GM21723 (cell line): ENCODE data around the gene DTX1.
A peak's percentile ranks its signal among the peaks of the same experiment; 100 is the strongest.
"Not testable (repeated sequence)": the region's sequence is repeated elsewhere in the genome, so short reads cannot be mapped to it uniquely, and the experiment has no call there.

Experiments used
- ATAC-seq: cut with Tn5 transposase; IDR thresholded peaks from one replicate; pipeline ENCODE4 v1.9.1; 2021; ENCODE audit warnings: mild to moderate bottlenecking, moderate library complexity; ENCODE audit not compliant: unreplicated experiment

Gene DTX1

DNA sequence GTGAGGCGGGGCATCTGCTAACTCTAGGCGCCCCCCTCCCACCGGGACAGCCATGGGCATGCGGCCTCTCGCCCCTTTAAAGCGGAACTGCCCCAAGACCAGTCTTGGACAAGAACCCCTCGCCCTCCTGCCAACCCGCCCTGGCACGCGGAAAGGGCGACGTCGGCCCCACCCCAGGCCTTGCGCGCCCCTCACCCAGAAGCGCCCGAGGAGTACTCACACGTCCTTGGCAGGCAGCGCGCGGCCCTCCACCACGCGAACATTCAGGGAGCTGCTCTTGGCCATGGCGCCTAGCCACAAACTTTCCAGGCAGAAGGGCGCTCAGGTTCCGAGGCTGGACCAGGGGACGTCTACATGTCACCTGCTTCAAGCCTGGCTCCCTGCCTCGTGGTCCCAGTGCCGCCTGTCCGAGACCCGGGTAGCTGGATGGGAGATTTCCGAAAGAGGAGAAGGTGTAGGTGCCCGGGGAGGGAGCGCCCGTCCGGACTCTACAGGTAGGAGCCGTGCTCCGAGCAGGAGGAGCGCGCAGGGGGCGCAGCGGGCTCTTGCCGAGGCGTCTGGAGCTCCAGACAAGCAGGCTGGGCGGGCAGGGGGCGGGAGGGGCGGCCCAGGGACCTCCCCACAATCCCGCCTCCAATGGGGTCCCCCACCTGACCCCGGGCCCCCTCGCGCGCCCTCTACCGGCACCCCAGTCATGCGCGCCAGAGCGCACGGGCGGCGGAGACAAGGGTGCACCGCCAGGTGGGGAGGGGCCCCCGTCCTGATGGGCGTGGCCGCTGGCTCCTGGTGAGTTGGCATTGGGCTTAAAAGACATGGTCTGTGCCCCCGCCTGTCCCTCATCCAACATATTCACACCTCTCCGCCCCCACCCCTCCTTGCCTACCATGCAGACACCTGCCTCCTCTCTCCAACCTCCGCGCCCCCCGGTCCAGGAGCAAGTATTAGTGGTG, 78.9 kb downstream of the DTX1 start, which contains the start of gene RASAL1:
TSS of gene RASAL1 (minus strand) at position 584 of the 950 bp plus-strand sequence. CDS start at position 285, 299 bp downstream.
- ATAC-seq: peak; percentile 69

GRCh38 chr12:113136128-113136989, 79.8 kb downstream of the DTX1 start:
- ATAC-seq: peak; percentile 16

GRCh38 chr12:113136990-113137511, 80.5 kb downstream of the DTX1 start:
- ATAC-seq: no peak

GRCh38 chr12:113137861-113138783, 81.6 kb downstream of the DTX1 start:
- no peak for ATAC-seq

DNA sequence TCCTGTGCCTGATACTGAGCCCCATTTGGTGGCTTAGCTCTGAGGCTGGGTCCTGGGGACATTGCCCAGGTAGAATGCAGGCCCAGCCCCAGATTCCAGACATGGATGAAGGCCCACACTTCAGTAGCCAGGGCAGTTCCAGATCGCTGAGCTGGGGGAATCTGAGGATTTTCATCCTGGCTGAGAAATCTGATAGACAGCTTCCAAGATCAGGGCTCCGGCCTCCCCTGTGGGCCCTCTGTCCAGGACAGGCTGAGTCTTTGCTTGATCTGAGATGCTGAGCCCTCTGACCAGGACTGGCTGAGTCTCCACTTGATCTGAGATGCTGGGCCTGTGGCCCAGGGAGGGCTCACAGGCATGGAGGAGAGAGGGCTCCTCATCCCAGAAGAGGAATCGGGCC, 82.3 kb downstream of the DTX1 start:
- ATAC-seq: no peak

GRCh38 chr12:113140706-113141105, 84.2 kb downstream of the DTX1 start:
- ATAC-seq: no peak

DNA sequence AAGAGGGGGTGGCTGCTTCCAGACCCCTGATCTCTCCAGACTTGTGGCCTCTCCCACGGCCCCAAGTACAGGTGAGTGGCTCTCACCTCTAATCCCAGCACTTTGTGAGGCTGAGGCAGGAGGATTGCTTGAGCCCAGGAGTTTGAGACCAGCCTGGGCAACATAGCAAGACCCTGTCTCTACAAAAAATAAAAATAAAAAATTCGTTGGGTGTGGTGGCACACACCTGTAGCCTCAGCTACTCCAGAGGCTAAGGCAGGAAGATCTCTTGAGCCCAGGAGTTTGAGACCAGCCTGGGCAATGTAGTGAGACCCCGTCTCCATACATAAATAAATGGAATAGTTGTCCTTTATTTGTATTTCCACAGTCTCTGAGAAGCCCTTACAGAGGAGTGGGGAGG, 85.2 kb downstream of the DTX1 start:
- not testable (repeated sequence) for ATAC-seq

GRCh38 chr12:113142173-113142885, 85.8 kb downstream of the DTX1 start:
- no peak for ATAC-seq

DNA sequence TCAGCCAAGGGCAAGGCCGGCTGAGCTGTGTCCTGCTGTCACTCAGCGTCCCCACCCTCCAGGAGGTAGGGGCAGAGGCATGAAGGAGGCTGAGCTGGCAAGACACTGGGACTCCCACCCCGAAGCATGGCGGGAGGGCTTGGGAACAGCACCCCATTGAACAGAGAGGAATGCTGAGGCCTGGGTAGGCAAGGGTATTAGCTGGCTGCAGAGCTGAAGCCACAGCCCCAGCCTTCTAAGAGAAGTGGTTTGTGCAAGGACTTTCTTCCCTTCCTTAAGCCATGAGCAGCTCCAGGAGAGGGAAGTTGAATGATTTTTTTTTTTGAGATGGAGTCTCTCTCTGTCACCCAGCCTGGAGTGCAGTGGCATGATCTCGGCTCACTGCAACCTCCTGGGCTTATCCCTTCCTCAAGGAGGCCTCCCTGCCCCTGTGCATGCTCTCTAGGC, 86.4 kb downstream of the DTX1 start:
- ATAC-seq: no peak

DNA sequence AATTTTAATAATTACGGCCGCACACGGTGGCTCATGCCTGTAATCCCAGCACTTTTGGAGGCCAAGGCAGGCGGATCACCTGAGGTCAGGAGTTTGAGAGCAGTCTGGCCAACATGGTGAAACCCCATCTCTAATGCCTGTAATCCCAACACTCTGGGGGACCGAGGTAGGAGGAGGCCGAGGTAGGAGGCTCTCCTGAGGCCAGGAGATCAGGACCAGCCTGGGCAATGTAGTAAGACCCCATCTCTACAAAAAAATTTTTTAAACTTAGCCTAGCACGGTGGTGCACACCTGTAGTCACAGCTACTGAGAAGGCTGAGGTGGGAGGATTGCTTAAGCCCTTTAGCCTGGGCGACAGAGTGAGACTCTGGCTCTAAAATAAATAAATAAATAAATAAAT, 87.4 kb downstream of the DTX1 start:
- ATAC-seq: no peak

DNA sequence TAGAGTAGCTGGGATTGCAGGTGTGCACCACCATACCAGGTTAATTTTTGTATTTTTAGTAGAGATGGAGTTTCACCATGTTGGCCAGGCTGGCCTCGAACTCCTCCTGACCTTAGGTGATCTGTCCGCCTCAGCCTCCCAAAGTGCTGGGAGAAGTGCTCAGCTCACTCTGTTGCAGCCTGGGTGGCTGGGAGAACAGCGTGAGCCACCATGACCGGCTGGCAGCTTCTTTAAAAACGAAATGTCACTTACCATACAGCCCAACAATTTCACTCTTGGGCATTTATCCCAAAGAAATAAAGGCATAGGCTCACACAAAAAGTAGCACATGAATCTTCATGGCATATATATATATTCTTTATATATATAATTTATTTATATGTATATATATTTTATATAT, 88.3 kb downstream of the DTX1 start:
- ATAC-seq: no peak

- no peak for ATAC-seq
Measured at GRCh38 chr12:113145720-113146551, 89.4 kb downstream of the DTX1 start.

DNA sequence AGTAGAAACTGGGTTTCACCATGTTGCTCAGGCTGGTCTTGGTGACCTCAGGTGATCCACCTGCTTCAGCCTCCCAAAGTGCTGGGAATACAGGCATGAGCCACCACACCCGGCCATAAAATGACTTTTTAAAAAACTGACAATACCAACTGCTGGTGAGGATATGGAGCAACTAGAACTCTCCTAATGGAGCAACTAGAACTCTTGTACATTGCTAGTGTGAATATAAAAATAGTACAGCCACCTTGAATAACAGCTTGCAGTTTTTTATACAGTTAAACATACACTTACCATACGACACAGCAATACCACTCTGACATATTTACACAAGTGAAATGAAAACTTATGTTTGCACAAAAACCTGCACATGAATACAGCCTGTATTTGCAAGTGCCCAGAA, 90.5 kb downstream of the DTX1 start:
- ATAC-seq: no peak
